Smooth muscle cell (in vitro differentiated cells): Measurements from ENCODE around the gene HNRNPL. TPM values are rescaled to one million over a fixed set of nuclear protein-coding genes. Genes with fewer than 3 reads are reported as not detected.
"Not testable (repeated sequence)": the region's sequence is repeated elsewhere in the genome, so short reads cannot be mapped to it uniquely, and the experiment has no call there.

Experiments
- DNase-seq: peaks from one replicate; lab custom pipeline; 2025; ENCODE audit not compliant: unreplicated experiment; lab: John Stamatoyannopoulos, UW
- H2AFZ ChIP-seq: fragments of 200-600 bp; sonication (generic); 2 replicates; pipeline ENCODE4 v1.6.0; 2016; ENCODE audit warnings: antibody characterized with exemption, low read depth, mild to moderate bottlenecking
- H3F3A ChIP-seq: fragments of 200-600 bp; sonication (generic); 2 replicates; pipeline ENCODE4 v1.6.0; 2017; ENCODE audit warnings: antibody characterized with exemption, low read depth
- H3K27ac ChIP-seq: fragments of 200-600 bp; sonication (generic); 2 replicates; pipeline ENCODE4 v1.5.1; 2016; ENCODE audit warnings: low read depth, mild to moderate bottlenecking
- H3K27me3 ChIP-seq: fragments of 200-600 bp; sonication (generic); 2 replicates; pipeline ENCODE4 v1.6.1; 2016; ENCODE audit warnings: low read depth, mild to moderate bottlenecking
- H3K36me3 ChIP-seq: fragments of 200-600 bp; sonication (generic); 2 replicates; pipeline ENCODE4 v1.5.1; 2016; ENCODE audit warnings: low read depth
- H3K4me1 ChIP-seq: fragments of 200-600 bp; sonication (generic); 2 replicates; pipeline ENCODE4 v1.5.1; 2016; ENCODE audit warnings: low read depth
- H3K4me2 ChIP-seq: fragments of 200-600 bp; sonication (generic); 2 replicates; pipeline ENCODE4 v1.6.0; 2016; ENCODE audit warnings: mild to moderate bottlenecking
- H3K4me3 ChIP-seq: fragments of 200-600 bp; sonication (generic); 2 replicates; pipeline ENCODE4 v1.5.1; 2016; ENCODE audit warnings: mild to moderate bottlenecking
- H3K79me2 ChIP-seq: fragments of 200-600 bp; sonication (generic); 2 replicates; pipeline ENCODE4 v1.6.0; 2016; ENCODE audit warnings: low read depth, mild to moderate bottlenecking
- H3K9ac ChIP-seq: fragments of 200-600 bp; sonication (generic); 2 replicates; pipeline ENCODE4 v1.6.0; 2016; ENCODE audit warnings: low read depth
- H3K9me3 ChIP-seq: fragments of 200-600 bp; sonication (generic); replicated peaks from 2 replicates; pipeline ENCODE4 v1.5.1; 2016; ENCODE audit warnings: low read depth
- H4K20me1 ChIP-seq: fragments of 200-600 bp; sonication (generic); 2 replicates; pipeline ENCODE4 v1.6.0; 2016; ENCODE audit warnings: low read depth
- CTCF ChIP-seq: fragments of 200-600 bp; sonication (generic); IDR thresholded peaks from 2 replicates; pipeline ENCODE4 v1.5.1; 2017; ENCODE audit warnings: borderline replicate concordance, mild to moderate bottlenecking, antibody characterized with exemption; ENCODE audit not compliant: insufficient read depth, poor library complexity, severe bottlenecking
- WGBS: methylation state at CpG from one replicate; pipeline ENCODE4 v1.1.7; 2016; ENCODE audit warnings: low lambda C conversion rate; 5-methylcytosine and 5-hydroxymethylcytosine counted together
- polyA plus RNA-seq: library from polyadenylated mRNA; unstranded; fragments of >200 nt; fragmentation: Nextera tagmentation; extraction: Ambion mirVana; gene quantifications from 2 replicates; pipeline ENCODE4 v1.2.1, GENCODE V29; 2016
- total RNA-seq: library from RNA; depleted of rRNA; stranded (reverse); fragments of >200 nt; gene quantifications from 2 replicates; pipeline ENCODE4 v1.2.3, GENCODE V29; 2014

The HNRNPL gene
- total and polyA plus RNA-seq, 2 experiments from 2014 or later, result 158 to 174 TPM

DNA sequence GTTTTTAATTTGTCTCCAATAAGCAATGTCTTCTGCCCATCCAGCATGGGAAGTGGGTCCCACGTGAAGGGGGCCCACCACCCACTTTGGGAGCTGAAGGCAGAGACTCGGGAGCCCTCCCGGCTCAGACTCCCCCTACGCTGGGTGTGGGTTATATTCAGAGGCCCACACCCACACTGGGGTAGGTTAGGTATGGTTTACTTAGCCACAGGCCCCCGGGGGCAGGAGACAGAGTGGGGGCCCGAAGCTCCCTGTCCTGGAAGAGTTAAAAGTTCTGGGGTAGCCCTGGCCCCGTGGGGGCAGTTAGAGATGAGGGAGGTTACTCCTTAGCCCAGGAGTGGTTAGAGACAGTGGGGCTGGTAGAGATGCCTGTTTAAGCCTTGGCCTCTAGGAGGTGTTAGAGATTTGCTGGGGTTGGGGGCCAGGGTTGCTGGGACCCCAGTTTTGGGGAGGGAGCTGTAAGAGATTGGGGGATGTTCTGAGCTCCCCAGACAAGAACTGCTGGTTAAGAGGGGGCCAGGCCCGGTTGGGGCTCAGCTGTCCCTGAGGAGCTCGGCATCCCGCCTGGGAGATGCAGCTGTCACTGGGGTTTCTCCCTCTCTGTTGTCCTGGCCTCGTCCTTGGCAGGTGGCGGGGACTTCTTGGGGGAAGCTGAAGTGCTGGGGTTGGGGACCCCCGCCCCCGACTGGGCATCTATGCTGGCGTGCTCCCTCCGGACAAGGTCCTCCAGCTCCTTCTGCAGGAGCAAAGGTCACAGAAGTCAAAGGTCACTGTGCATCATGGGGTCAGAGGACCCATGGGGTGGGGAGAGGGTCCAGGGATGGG lies 29.0 kb upstream of the HNRNPL start:
- Histone ChIP-seq H2AFZ (no peak overlapping the region), H3F3A (no peaks in the 10 kb centered on the region), H3K9ac (no peak overlapping the region), H3K27ac (no peak overlapping the region), H4K20me1 (no peaks in the 10 kb centered on the region), H3K9me3 (no peaks in the 10 kb centered on the region), H3K4me2 (no peak overlapping the region), H3K36me3 (no peaks in the 10 kb centered on the region), H3K4me1 (no peaks in the 10 kb centered on the region), H3K4me3 (no peak overlapping the region), H3K27me3 (no peaks in the 10 kb centered on the region), H3K79me2 (no peaks in the 10 kb centered on the region)
- WGBS, result 90% methylated on average over 16 of the region's 16 CpGs
- no peak for DNase-seq
- TF ChIP-seq CTCF, result no peak

GRCh38 chr19:38877781-38878574 lies 28.2 kb upstream of the HNRNPL start, which contains the start of gene RINL:
Gene RINL, minus strand, starts transcription at chr19:38878275. Its CDS starts 1,533 bp downstream, at chr19:38876742.
- DNase-seq, result no peak
- Histone ChIP-seq H3K9ac (no peak within 1 kb of the TSS), H3K4me2 (no peak within 1 kb of the TSS)

GRCh38 chr19:38875656-38876395 lies 26.0 kb upstream of the HNRNPL start:
- no peaks in the 10 kb centered on the region for H4K20me1 ChIP-seq
- no peak overlapping the region for H3K4me3 ChIP-seq
- no peaks in the 10 kb centered on the region for H3K36me3 ChIP-seq
- H3F3A ChIP-seq, result no peaks in the 10 kb centered on the region
- H3K4me1 ChIP-seq, result no peaks in the 10 kb centered on the region
- H3K27ac ChIP-seq, result no peak overlapping the region
- H3K27me3 ChIP-seq, result no peaks in the 10 kb centered on the region
- no peaks in the 10 kb centered on the region for H3K9me3 ChIP-seq
- H3K4me2 ChIP-seq, result no peak overlapping the region
- no peaks in the 10 kb centered on the region for H3K79me2 ChIP-seq
- WGBS, result 79% methylated on average over 6 of the region's 6 CpGs
- H3K9ac ChIP-seq, result no peak overlapping the region
- no peak for DNase-seq
- no peak for TF ChIP-seq CTCF
- H2AFZ ChIP-seq, result no peak overlapping the region

More at GRCh38 chr19:38877781-38878574, 28.2 kb upstream of the HNRNPL start, which contains the start of gene RINL:
- Histone ChIP-seq H3K4me3 (no peak within 1 kb of the TSS), H3F3A (no peaks in the 10 kb centered on the region), H4K20me1 (no peaks in the 10 kb centered on the region), H2AFZ (no peak within 1 kb of the TSS), H3K79me2 (no peaks in the 10 kb centered on the region), H3K27ac (no peak within 1 kb of the TSS), H3K4me1 (no peaks in the 10 kb centered on the region), H3K27me3 (no peaks in the 10 kb centered on the region), H3K9me3 (no peaks in the 10 kb centered on the region), H3K36me3 (no peaks in the 10 kb centered on the region)
- no peak for TF ChIP-seq CTCF
- 75% methylated on average over 10 of the region's 11 CpGs for WGBS

DNA sequence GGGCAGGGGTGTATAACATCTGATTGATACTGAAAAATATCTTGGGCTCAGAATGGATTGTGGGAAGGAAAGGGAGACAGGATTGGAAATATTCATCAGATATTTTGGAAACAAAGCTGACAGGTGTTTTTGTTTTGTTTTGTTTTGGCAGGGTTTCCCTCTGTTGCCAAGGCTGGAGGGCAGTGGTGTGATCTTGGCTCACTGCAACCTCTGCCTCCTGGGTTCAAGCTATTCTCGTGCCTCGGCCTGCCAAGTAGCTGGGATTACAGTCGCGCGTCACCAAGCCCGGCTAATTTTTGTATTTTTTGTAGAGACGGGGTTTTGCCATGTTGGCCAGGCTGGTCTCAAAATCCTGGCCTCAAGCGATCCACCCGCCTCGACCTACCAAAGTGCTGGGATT lies 23.6 kb upstream of the HNRNPL start:
- not testable (repeated sequence) for H3K36me3 ChIP-seq, H3F3A ChIP-seq, H2AFZ ChIP-seq, H3K9me3 ChIP-seq, H3K4me1 ChIP-seq, H3K4me3 ChIP-seq, H3K79me2 ChIP-seq, H4K20me1 ChIP-seq, H3K4me2 ChIP-seq, DNase-seq, H3K9ac ChIP-seq, H3K27me3 ChIP-seq, H3K27ac ChIP-seq
- WGBS, result 97% methylated on average over 10 of the region's 10 CpGs
